Measurements from ENCODE around the gene UBFD1. TPM values are rescaled to one million over a fixed set of nuclear protein-coding genes. Genes with fewer than 3 reads are reported as not detected.
"Not testable (repeated sequence)": the region's sequence is repeated elsewhere in the genome, so short reads cannot be mapped to it uniquely, and the experiment has no call there.

UBFD1 gene
- total RNA-seq, 1 donor from 2014 or later, result 32.9 TPM

DNA sequence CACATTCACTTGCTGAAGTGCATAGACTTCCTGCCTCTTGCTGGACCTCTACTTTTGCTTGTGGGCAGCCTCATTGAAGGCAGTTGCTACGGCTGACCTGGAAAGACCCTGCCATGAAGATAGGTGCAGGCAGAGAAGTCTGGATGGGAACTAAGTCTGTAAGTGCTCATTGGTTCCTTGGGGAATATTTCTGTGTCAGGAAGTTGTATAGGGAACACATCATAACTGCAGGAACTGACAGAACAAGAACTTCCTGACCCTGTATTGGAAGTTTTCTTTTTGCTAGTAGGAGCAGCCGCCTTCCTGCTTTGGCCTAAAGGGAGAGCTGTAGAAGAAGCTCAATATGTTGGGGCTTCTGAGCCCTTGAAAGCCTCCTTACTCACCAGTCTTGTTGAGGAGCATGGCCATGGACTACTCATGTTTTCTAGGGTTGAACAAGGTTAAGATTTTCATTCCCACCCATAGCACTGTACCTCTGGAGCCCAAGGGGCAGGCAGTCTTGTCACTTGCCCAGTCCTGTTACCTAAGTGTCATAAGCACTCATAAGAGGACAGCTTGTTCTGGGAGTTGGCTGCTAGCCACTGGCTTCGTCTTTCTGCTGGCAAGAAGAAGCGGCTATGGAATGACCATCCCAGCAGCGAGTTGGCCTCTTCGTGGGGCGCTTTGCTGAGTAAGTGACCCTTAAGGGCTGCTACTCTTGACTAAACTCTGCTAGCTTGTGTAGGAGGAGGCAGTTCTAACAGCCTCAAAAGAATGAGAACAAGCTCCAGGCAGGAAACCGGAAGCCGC is 7.2 kb downstream of the UBFD1 start:
- DNase-seq (ENCODE audit: low spot score) (no peak), ATAC-seq (peak; percentile 30)

DNA sequence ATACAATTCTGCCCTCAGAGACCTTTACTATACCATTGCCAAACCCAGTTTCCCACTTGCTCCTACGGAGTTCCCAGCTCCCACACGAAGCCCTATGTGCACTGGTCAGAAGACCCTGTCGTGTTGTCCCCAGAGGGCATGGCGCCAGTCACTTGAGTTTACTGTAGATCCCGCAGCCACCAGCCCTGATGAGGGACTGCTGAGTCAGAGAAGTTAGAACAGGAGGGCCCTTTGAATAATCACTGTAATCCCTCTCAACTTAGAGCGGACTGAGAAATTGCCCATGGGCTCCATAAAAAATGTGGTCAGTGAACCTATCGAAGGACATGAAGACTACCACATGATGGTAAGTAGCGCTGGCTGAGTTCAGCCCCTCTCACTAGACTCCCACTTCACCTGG is 9.2 kb downstream of the UBFD1 start:
- DNase-seq (ENCODE audit: low spot score) (no peak), ATAC-seq (no peak)

DNA sequence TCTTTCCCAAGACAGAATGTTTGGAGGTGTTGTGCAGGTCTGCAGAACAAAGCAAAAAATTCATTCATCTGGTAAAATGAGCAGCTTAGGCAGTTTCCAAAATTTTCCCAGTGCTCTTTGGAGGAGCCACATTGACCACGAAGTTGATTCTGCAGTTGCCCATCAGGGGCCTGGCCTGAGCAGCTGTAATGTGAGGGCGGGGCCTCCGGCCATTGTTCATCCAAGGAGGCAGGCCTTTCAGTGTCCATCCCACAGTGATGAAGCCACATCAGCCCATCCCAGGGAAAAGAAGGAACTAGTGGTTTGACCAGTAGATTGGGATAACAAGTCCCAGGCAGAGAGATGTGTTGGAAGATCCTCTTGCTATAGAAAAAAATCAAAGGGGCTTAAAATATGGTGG is 10.1 kb downstream of the UBFD1 start:
- no peak for DNase-seq (ENCODE audit: low spot score)

DNA sequence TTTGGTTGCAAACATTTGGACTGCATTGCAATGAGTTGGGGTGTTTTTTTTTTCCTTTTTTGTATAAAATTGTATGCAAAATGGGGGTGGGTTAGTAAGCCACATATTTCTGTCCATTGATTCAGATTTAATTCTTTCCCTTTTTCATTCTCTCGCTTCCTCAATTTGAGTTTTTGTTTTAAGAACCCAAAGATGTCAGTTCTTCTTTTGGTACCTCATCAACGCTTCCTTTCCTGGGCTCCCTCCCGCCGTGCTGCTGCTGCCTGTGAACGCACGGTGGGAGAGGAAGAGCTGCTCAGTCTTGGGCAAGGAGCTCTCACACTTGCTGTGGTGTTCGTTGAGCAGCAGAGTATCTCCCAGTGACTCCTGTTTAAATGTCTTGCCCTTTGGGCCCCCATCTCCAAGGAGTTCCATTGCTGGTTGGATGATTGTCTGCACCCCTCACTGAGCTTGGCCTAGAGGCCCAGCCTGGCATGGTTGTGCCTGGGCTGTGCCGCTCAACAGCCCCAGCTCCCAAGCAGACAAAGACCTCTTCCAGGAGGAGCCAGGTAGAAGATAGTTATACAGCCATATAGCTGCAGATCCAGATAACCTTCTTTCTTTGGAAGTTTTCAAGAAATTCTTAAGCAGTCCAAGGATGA is 13.6 kb downstream of the UBFD1 start:
- ATAC-seq (no peak), DNase-seq (ENCODE audit: low spot score) (no peak)

More for the DNA sequence above, 10.1 kb downstream of the UBFD1 start:
- ATAC-seq, result no peak

DNA sequence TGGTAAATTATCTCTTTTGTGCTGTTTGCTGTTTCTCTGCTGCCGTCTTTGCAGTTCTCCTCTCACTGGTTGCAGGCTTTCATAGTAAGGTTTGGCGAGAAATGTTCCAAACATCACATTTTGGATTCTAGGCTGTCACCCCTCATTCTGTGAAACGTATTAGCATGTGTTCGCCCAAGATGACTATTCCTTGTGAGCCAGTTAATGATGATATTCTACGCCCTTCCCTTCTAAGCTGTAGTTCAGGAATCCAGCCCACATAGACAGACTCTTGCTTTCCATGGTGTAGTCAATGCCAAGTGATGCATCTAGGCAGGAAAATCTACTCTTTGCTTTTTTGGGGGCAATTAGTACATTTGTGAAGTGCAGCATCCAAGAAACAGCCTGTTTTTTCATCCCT is 14.4 kb downstream of the UBFD1 start:
- ATAC-seq (no peak), DNase-seq (ENCODE audit: low spot score) (no peak)

DNA sequence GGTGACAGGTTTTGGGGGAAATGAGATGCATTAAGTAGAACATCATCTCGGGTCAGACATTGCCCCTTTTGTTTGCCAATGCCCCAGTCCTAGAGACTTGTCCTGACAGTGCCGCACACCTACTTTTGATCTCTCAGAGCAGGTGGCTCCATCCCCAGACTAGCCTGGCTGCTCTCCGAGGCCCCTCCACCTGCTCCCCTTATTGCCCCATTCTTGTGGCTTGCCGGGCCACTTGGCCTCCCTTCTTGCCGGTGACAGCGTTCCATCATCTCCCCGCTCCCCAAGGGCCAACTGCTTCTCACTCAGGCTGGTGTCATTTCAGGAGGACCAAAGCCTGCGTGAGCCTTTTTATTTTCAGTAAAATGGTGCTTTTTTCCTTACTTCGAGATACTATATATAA is 14.9 kb downstream of the UBFD1 start:
- no peak for DNase-seq (ENCODE audit: low spot score)
- no peak for ATAC-seq

DNA sequence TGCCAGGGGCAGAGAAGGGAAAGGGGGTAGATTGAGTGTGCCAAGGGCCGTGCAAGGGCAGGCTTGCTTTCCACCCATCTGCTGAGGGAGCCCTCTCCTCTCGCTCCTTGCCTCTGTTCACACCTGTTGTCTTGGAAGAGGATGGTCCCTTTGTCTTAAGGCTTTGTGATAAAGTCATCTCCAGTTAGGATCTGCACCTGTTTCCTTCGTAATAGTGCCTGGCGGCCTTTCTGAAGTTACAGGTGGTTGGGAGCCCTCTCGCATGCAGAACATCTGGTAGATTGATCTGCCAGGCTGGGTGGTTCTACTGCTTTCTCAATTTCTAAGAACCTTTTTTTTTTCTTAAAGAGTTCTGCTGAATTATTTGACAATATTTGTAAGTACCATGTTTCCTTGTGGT is 16.3 kb downstream of the UBFD1 start:
- ATAC-seq, result no peak
- no peak for DNase-seq (ENCODE audit: low spot score)

DNA sequence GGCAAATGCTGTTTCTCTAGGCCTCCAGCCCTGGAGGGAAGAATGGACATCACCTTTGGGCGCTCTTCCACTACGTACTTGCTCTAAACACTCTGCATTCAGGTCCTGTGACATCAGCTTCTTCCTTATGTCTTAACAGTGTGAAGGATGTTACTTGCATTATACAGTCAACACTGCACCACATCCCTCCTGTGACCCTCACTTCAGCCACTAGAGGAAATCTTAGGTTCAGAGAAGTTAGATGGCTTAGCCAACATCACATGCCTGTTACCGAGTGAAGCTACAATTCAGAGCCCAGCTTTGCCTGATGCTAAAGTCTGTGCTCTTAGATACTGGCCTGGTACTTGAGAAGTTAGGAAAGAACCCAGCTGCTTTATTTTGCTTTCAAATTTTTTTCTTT is 18.3 kb downstream of the UBFD1 start:
- ATAC-seq, result no peak
- DNase-seq (ENCODE audit: low spot score), result no peak

DNA sequence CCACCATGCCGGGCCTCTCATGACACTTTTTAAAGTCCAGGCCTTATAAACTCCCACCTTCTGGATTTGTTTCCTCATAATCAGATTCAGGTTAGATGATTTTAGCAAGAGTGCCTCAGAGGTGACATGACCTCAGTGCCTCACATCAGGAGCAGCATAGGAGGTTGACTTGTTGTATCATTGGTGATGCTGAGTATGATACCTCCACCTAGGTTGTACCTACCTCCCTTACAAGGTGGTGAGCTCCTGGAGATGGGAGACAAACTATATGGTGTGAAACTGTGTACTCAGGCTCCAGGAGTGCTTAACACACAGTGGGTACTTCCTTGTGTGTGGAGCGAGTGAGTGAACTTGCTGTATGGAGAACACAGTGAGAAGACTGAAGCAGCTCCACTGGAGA is 20.0 kb downstream of the UBFD1 start:
- DNase-seq (ENCODE audit: low spot score), result no peak
- no peak for ATAC-seq

DNA sequence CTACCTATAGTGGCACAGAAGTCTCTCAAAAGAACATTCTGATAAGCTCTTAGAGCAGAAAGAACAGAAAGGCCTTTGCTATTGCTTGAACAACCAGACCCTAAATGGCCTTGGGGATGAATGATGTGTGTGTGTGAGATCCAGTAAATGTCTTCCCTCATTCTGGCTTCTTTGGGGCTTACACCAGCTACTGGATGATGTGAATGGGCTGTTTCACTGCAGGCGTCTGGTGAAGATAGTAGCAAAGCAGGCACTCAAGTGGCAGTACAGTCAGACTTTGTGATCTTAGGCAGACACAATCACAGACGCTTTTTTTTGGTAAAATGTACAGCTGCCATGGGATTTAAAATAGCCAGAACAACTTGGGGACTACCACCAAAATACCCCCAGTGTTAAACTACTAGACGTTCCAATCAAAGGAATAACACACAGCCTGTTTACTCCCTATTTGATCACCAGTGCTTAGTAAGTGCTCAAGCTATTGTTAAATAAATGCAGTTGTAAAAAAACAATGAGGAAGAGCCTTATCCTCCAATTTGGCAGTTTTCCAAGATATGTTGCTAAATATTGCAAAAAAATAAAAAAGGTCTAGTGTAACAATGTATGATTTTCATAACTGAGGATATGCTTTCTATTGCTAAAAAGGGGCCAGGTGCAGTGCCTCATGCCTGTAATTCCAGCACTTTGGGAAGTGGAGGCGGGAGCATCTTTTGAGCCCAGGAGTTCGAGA is 20.7 kb downstream of the UBFD1 start:
- no peak for ATAC-seq
- no peak for DNase-seq (ENCODE audit: low spot score)

DNA sequence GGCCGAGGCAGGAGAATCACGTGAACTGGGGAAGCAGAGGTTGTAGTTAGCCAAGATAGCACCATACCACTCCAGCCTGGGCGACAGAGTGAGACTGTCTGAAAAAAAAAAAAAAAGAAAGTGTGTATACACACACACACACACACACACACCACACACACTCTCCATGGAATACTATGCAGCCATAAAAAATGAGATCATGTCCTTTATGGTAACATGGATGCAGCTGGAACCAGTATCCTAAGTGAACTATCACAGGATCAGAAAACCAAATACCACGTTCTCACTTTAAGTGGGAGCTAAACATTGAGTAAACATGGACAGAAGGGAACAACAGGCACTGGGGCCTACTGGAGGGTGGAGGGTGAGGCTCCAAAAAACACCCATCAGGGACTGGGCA is 21.8 kb downstream of the UBFD1 start:
- DNase-seq (ENCODE audit: low spot score), result no peak
- ATAC-seq, result no peak

DNA sequence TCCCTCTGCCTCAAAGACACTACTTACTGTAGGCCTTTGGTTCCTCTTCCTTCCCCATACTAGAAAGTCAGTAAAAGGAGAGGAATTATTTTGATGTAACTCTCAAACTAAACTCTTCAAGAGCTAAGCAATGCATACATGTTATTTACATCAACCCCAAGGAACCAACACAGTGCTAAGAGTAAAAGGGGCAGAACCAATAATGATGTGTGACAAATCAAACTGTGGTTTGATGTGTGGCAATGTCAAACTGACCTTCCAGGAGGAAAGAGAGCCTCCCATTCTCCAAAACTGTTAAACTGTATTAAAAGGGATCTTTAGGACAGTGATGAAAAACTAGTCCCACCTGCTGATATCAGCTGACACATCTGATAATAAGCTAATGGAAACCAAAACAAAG is 22.9 kb downstream of the UBFD1 start:
- no peak for DNase-seq (ENCODE audit: low spot score)
- ATAC-seq, result no peak

DNA sequence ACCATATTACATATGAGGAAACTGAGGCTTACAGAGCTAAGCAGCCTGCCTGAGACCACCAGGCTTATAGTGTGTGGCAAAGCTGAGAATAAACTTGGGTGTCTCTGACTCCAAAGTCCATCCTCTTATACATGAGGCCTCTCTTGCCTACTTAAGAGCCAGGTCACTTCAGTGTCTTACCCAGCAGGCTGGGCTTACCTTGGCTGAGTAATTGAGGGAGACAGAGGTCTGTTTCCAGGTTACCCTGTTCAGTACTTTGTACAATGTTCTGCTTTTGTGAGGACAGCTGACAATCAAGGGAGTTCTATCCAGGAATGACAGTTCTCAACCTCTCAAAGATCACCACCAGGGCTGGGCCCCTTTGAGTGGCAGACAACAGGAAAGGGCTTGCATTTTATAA is 24.2 kb downstream of the UBFD1 start:
- no peak for ATAC-seq
- no peak for DNase-seq (ENCODE audit: low spot score)

DNA sequence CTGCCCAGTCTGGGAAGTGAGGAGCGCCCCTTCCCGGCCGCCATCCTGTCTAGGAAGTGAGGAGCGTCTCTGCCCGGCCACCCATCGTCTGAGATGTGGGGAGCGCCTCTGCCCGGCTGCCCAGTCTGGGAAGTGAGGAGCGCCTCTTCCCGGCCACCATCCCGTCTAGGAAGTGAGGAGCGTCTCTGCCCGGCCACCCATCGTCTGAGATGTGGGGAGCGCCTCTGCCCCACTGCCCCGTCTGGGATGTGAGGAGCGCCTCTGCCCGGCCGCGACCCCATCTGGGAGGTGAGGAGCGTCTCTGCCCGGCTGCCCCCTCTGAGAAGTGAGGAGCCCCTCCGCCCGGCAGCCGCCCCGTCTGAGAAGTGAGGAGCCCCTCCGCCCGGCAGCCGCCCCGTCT is 25.7 kb downstream of the UBFD1 start:
- not testable (repeated sequence) for DNase-seq (ENCODE audit: low spot score); ATAC-seq

DNA sequence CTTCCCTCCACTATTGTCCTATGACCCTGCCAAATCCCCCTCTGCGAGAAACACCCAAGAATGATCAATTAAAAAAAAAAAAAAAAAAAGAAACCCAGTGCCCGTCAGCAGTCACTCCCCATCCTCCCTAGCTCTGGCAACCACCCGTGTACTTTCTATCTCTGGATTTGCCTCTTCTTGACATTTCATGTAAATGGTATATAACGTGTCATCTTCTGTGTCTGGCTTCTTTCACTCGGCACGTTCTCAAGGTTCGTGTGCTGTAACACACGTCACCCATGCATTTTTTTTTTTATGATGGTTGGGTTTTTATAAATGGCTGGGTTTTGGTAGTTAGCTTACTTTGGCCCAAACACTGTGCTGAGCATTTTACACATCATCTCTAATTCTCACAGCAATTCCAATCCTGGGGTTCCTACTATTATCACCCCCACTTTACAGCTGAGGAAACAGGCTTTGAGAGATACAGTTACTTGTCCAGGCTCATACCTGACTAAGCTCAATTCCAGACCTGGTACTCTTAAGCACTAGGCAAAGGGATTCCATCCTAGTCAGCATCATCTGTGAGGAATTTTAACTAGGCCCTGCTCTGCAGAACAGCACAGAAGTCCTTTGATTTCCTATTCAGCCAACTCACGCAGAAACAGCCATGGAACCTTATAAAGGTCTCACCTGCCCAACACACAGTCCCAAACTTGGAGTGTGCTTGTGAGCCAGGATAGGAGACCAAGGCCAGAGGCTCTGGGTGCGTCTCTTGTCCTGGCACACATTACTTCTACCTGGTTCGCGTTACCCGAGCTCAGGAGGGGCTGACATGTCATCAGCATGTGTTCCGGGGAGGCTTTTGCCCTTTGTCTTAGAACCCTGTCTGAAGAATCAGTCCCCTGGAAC is 26.9 kb downstream of the UBFD1 start:
- ATAC-seq, result no peak
- DNase-seq (ENCODE audit: low spot score), result no peak

DNA sequence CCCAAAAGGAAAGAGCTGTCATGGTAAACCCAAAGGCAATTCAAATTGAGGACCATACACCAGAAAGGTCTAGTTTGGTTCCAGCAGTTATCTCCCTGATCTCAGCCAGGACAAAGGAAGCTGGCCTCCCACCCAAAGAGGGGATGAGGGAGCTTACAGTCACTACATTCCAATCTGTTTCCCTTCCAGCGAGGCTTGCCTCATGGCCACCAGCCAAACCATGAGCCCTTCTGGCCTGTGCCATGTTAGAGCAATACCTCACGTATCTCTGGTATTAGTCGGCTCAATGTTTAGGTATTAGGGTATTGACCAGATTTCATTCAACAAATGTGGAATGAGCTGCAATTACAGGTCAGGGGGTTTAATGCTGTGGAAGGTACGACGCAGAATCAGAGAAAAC is 30.2 kb downstream of the UBFD1 start:
- ATAC-seq (no peak), DNase-seq (ENCODE audit: low spot score) (no peak)

DNA sequence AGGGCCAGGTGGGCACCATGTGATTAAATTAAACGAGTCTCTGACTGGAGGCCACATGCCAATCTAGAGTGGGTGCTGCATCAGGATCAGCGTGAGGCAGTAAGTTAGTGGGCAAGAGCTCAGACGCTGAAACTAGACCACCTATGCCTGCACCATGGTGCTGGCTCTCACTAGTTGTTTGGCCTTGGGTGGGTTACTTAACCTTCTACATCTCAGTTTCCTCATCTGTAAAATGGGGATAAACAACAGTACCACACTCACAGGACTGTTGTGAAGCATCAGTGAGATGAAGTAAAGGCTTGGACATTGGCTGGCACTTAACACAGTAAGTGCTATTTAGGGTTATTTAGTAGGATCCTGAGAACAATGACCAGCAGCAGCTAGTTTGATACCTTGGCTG is 32.7 kb downstream of the UBFD1 start:
- ATAC-seq (no peak), DNase-seq (ENCODE audit: low spot score) (no peak)

DNA sequence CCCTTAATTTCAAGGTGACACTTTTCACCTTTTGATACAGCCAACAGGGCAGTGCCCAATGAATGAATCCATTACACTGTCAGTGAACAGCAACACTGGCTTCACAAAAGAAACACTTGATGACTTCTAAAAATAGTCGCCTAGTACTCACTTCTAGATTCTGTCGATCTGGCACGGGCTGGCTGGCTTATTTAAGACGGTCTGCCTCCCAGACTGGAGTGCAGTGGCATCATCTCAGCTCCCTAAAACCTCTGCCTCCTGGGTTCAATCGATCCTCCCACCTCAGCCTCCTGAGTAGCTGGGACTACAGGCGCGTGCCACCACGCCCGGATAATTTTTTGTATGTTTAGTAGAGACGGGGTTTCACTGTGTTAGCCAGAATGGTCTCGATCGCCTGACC is 36.7 kb downstream of the UBFD1 start:
- DNase-seq (ENCODE audit: low spot score), result no peak
- no peak for ATAC-seq

DNA sequence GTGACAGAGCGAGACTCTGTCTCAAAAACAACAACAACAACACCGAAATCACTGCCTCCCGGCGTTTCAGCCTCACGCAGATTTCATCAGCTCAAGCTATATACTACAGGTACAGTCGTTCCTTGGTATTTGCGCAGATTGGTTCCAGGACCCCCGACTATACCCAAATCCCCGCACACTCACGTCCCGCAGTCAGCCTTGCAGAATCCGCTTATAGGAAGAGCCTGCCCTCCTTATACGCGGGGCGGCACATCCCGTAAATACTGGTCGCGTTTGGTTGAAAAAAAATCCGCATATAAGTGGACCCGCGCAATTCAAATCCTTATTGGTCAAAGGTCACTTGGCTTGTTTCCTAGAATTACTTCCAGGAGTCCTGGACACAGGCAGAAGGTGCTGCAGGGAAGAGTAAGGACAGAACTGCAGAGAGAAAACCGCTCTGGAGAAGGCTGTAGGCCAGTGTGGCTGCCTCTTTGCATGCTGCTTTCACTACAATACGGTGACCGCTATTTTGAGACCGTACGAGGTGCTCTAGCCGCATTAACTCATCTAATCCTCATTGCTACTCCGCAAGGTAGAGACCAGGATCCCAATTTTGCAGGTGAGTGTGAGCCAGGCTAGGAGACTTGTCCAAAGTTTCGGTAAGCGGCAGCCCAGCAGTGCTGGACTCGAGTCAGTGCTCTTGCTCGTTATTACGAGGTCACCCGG is 37.9 kb downstream of the UBFD1 start:
- no peak for DNase-seq (ENCODE audit: low spot score)
- peak; percentile 33 for ATAC-seq

DNA sequence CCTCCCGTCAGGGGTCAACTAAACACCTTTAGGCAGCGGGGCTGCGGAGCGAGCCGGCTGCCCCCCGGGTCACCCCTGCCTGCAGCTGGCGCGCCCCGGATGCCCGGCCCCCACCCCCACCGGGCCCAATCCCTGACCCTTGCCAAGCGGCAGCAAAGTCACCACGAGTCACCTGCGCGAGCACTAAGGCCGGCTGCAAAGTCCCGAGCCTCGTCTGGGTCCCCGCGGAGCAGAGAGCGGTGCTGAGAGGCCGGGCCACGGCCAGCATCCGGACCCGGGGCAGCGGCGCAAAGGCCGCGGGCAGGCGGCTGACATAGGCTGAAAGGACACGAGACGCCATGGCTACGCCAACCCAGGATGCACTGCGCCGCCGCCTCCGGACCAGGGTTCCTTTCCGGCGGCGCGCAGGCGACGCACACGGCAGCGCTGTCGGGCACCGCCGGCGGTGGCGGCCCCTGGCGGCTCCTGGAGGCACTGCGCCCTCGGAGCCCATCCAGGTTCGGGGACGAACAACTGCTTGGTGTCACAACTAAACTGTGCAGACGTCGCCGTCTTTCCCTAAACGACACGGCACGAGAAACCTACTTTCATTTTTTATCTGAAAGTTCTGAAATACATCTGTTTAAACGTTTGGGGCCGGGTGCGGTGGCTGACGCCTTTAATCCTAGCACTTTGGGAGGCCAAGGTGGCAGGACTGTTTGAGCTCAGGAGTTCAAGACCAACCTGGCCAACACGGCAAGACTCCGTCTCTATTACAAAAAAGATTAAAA is 38.6 kb downstream of the UBFD1 start, which contains the start of gene NDUFAB1:
NDUFAB1 (minus strand) TSS at position 366 of the 770 bp plus-strand sequence; CDS start at position 340, 26 bp downstream.
- ATAC-seq (peak; percentile 99), DNase-seq (ENCODE audit: low spot score) (peak; percentile 94)

Measured in left lobe of liver (tissue), 2 donors.